ENCODE data around the gene ZNF777. TPM values are rescaled to one million over a fixed set of nuclear protein-coding genes. Genes with fewer than 3 reads are reported as not detected.

Gene ZNF777
- total RNA-seq, 1 donor from 2014 or later, result 16.3 TPM

- DNase-seq (ENCODE audit: extremely low spot score, unreplicated experiment), result peak; percentile 60
- Mint-ChIP-seq H3K27me3 (ENCODE audit: unreplicated experiment) (peaks cover 2% of the 10 kb centered on the region), H3K36me3 (ENCODE audit: unreplicated experiment) (peaks cover 43% of the 10 kb centered on the region), H3K27ac (ENCODE audit: unreplicated experiment) (no peak overlapping the region), H3K4me1 (ENCODE audit: unreplicated experiment) (no peaks in the 10 kb centered on the region), H3K4me3 (ENCODE audit: unreplicated experiment) (no peak overlapping the region), H3K9me3 (ENCODE audit: unreplicated experiment) (peaks cover 13% of the 10 kb centered on the region)
- TF ChIP-seq CTCF (IDR thresholded peaks at IDR 0.05), result no peak
These were observed 8.9 kb upstream of the ZNF777 start for GRCh38 chr7:149469806-149470205.

- H3K4me1 Mint-ChIP-seq (ENCODE audit: unreplicated experiment), result no peaks in the 10 kb centered on the region
- peaks cover 8% of the 10 kb centered on the region for H3K27me3 Mint-ChIP-seq (ENCODE audit: unreplicated experiment)
- no peak for DNase-seq (ENCODE audit: extremely low spot score, unreplicated experiment)
- no peak for TF ChIP-seq CTCF (IDR thresholded peaks at IDR 0.05)
- H3K36me3 Mint-ChIP-seq (ENCODE audit: unreplicated experiment), result peaks cover 30% of the 10 kb centered on the region
- H3K4me3 Mint-ChIP-seq (ENCODE audit: unreplicated experiment), result no peak overlapping the region
- peaks cover 13% of the 10 kb centered on the region for H3K9me3 Mint-ChIP-seq (ENCODE audit: unreplicated experiment)
- no peak overlapping the region for H3K27ac Mint-ChIP-seq (ENCODE audit: unreplicated experiment)
These were observed 7.3 kb upstream of the ZNF777 start for GRCh38 chr7:149468208-149468607.

GRCh38 chr7:149467321-149467859 lies 6.5 kb upstream of the ZNF777 start:
- Mint-ChIP-seq H3K27me3 (ENCODE audit: unreplicated experiment) (peaks cover 8% of the 10 kb centered on the region), H3K9me3 (ENCODE audit: unreplicated experiment) (peaks cover 13% of the 10 kb centered on the region), H3K27ac (ENCODE audit: unreplicated experiment) (no peak overlapping the region), H3K4me1 (ENCODE audit: unreplicated experiment) (no peaks in the 10 kb centered on the region), H3K4me3 (ENCODE audit: unreplicated experiment) (no peak overlapping the region), H3K36me3 (ENCODE audit: unreplicated experiment) (peaks cover 22% of the 10 kb centered on the region)
- DNase-seq (ENCODE audit: extremely low spot score, unreplicated experiment), result no peak
- TF ChIP-seq CTCF (IDR thresholded peaks at IDR 0.05), result no peak

- peaks cover 10% of the 10 kb centered on the region for H3K9me3 Mint-ChIP-seq (ENCODE audit: unreplicated experiment)
- TF ChIP-seq CTCF (IDR thresholded peaks at IDR 0.05), result no peak
- no peak overlapping the region for H3K27ac Mint-ChIP-seq (ENCODE audit: unreplicated experiment)
These were observed 5.5 kb upstream of the ZNF777 start for GRCh38 chr7:149466364-149466763.

GRCh38 chr7:149463500-149464161 lies 2.8 kb upstream of the ZNF777 start:
- no peak for TF ChIP-seq CTCF (IDR thresholded peaks at IDR 0.05)
- peaks cover 12% of the 10 kb centered on the region for H3K27me3 Mint-ChIP-seq (ENCODE audit: unreplicated experiment)
- no peak for DNase-seq (ENCODE audit: extremely low spot score, unreplicated experiment)

More at GRCh38 chr7:149466364-149466763, 5.5 kb upstream of the ZNF777 start:
- no peak for DNase-seq (ENCODE audit: extremely low spot score, unreplicated experiment)
- H3K4me1 Mint-ChIP-seq (ENCODE audit: unreplicated experiment), result no peaks in the 10 kb centered on the region
- H3K4me3 Mint-ChIP-seq (ENCODE audit: unreplicated experiment), result no peak overlapping the region
- H3K36me3 Mint-ChIP-seq (ENCODE audit: unreplicated experiment), result peaks cover 12% of the 10 kb centered on the region
- H3K27me3 Mint-ChIP-seq (ENCODE audit: unreplicated experiment), result peaks cover 12% of the 10 kb centered on the region

More at GRCh38 chr7:149463500-149464161, 2.8 kb upstream of the ZNF777 start:
- Mint-ChIP-seq H3K36me3 (ENCODE audit: unreplicated experiment) (peaks cover 3% of the 10 kb centered on the region), H3K9me3 (ENCODE audit: unreplicated experiment) (peaks cover 10% of the 10 kb centered on the region), H3K4me3 (ENCODE audit: unreplicated experiment) (no peak overlapping the region), H3K27ac (ENCODE audit: unreplicated experiment) (no peak overlapping the region), H3K4me1 (ENCODE audit: unreplicated experiment) (peaks cover 10% of the 10 kb centered on the region)
